AML-193 (cell line): Measurements from ENCODE around the gene SCYGR6.
A peak's percentile ranks its signal among the peaks of the same experiment; 100 is the strongest.
"Not testable (repeated sequence)": the region's sequence is repeated elsewhere in the genome, so short reads cannot be mapped to it uniquely, and the experiment has no call there.

ENCODE experiments used
- DNase-seq, 2 experiments: peaks; one replicate each; lab custom pipeline; 2025; lab: John Stamatoyannopoulos, UW

The SCYGR6 gene, protein sequence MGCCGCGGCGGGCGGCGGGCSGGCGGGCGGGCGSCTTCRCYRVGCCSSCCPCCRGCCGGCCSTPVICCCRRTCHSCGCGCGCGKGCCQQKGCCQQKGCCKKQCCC

DNA sequence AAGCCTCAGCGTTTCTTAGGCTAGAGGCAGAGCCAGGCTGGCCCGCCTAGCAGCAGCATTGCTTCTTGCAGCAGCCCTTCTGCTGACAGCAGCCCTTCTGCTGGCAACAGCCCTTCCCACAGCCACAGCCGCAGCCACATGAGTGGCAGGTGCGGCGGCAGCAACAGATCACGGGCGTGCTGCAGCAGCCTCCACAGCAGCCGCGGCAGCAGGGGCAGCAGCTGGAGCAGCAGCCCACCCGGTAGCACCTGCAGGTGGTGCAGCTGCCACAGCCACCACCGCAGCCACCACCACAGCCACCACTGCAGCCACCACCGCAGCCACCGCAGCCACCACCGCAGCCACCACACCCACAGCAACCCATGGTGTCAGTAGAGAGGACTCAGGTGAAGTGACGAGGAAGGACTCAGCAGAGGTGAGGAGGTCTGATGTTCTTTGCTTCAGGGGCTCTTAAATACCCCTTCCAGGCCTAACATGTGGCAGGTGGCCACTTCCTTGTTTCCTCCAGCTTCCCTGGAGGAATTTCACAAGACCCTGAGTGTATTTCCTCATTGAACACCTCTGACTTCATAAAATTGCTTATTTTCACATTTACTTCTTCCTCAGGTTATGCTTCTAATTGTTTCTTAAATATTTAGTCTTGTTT, at the start of gene SCYGR6:
Gene SCYGR6 (minus strand): TSS at position 364 of the 646 bp plus-strand sequence. CDS start 0 bp downstream, at position 364.
- DNase-seq = no peak

DNA sequence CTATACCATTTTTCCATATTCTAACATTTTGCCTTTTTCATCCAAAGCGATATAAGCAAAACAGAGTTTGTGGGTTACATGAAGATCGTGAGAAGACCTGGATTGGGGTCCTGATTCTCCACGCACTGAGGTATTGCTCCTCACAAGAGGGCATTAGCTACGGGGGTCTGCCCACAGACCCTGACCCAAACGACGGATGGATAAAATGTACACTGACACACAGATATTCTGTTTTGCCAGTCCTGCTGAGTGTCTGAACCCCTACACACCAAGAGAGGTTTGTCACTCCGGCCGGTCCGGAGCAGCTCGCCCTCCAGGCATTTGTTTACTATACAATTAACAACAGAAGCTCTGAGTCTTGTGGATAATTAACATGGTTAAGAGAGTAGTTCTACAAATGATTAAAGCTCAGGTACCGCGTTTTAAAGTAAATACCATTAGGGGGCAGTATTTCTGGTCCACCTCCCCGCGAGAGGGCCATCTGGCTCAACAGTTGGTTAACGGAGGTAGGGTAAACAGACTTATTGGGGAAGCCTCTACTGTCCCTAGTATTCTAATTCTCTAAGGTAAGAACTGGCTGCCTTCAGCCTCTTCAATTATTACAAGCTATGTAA, 49.6 kb upstream of the SCYGR6 start:
- no peak for DNase-seq

DNA sequence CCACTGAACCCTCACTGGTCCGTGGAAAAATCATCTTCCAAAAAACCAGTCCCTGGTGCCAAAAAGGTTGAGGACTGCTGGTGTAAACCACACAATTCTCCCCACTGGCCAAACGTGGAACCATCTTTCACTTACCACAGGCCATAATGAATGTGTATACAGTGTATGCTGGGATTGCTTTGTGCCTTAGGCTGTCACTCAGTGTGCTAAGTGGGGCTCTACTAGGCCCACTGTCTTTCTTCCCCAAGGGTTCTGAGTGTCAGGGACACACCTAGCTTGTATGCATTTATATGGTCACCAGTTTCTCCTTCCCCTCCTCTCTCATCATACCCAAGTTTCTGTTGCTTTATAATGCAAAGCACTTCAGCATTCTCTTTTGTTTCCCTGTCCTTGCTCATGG, 48.4 kb upstream of the SCYGR6 start:
- no peak for DNase-seq

DNA sequence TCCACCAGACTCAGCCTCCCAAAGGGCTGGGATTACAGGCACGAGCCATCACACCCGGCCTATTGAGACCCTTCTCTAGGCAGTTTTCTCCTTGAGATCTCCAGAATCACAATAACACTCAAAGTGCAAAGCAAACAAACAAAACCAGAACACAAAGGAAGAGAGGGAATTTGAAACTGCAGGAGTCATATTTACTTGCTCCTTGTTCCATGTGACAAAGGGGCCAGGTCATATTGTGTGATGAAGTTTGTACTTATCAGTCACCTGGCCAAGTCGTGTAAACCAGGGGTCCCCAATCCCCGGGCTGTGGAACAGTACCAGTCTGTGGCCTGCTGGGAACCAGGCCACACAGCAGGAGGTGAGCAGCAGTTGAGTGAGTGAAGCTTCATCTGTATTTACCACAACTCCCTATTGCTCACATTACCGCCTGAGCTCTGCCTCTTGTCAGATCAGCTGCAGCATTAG, 47.7 kb upstream of the SCYGR6 start:
- DNase-seq = no peak

DNA sequence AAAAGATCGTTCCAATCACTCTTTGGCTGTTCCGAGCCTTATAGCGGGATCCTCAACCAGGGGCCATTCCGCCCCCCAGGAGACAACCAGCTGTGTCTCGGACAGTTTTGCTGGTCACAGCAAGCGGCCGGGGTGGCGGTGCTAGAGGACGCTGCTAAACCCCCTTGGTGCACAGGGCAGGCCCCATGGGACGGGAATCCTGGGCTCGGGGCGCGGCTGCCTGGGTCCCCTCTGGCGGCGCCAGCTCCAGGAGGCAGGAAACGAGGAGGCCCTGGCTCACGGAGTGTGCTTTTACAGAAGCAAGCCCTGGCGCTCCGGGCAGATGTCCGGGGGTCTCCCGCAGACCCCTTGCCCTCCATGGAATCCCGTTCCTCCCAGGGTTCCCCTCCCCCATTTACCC, 43.3 kb upstream of the SCYGR6 start:
- no peak for DNase-seq

DNA sequence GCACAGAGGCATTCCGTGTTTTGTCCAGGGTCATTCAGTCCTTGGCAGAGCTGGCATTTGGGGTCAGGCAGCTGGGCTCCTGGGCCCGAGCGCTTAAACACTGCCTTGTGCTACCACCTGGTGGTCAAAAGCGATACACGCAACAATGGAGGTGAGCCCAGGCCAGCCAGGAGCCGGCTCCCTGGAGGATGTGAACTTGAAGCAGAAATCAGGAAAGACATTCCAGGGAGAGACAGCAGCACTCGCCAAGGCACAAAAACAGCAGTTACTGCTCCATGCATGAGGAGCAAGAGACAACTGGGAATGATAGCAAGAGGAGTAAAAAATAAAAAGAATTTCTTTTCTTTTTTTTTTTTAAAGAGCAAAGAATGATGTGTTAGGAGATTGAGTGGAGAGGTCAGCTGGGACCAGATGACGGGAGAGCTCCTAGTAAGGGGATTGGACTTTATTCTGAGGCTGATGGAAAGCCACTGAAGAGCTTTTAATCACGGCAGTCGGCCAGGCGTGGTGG, 41.9 kb upstream of the SCYGR6 start:
- DNase-seq = peak; percentile 38 to 52

DNA sequence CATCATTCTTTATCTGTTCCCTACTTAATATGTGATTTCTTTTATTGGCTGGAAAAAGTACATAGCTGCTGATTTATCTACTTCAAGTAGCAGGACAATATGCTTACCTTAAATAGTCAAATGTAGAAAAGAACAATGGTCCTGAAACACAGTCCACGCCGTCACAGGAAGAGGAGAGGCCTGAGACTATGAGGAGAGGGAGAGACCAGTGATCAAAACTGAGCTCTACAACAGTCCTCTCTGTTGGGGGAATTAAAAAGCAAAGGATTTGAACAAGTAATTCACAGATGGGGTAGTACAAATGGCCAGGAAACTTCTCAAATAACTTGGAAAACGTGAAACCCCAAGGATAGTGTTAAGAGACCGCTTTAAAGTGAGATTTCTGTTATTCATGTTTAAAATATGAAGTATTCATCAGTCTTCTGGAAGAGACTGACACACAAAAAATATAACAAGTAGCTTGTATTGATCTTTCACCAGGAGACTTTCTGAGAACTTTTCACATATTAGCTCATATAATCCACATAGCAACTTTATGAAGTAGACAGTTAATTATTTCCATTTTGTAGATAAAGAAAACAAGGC, 41.3 kb upstream of the SCYGR6 start:
- DNase-seq = no peak

DNA sequence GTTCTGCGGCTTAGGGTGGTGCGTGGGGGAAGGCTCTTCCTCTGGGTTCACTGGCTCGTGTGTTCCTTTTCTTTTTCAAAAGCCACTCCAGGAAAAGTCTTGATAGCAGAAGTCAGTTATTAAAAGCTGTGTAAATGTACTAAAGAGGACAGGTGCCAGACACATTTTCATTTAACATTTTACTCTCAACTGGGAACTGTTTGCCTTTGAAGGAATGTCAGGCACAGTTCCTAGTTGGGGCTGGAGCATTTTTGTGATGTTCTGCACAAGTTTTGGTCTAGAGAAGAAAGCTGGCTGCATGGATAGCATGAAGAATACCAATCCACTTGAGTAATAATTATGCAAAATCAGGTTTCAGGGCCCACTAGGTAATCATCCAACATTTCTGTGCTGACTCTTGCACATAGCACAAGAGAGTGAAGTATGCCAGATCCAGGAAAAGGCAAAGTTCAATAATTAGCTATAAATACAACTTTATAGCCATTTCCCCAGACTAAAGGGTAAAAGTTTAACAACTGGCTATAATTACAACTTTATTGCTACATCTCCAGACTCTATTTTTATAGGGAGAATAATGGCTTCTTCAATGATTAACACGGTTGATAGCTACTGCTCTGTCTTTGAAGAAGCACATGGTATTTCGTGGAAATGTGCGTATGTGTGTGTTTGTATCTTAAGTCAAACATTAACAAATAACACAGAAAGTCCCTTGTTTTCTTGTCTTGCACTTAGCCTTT, 37.4 kb upstream of the SCYGR6 start:
- no peak for DNase-seq

DNA sequence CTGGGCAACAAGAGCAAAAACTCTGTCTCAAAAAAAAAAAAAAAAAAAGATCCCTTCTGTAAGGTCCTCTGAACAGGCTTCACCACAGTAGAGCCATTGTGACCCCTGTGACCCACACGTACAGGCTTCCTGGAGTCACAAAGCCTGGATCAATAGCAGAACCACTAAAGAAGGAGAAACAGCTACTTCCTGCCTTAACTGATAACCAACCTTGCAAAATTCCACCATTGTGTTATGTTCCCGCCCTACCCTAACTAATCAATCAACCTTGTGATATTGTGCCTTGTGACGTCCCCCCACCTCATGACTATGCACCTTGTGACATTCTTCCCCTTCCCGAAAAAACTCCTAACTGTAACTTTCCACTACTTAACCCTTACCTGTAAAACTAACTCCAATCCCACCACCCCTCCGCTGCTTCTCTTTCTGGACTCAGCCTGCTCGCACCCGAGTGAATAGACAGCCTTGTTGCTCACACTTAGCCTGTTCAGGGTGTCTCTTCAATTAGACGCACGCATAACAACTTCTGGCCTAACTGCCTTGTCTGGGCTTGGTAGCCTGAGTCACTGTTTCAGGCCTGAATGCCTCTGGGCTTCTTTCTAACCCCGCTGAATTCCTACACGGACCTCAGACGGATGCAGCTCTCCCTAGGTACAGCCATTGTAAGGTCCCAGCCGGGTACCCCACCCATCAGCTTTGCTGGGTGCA, 35.0 kb upstream of the SCYGR6 start:
- DNase-seq = no peak

DNA sequence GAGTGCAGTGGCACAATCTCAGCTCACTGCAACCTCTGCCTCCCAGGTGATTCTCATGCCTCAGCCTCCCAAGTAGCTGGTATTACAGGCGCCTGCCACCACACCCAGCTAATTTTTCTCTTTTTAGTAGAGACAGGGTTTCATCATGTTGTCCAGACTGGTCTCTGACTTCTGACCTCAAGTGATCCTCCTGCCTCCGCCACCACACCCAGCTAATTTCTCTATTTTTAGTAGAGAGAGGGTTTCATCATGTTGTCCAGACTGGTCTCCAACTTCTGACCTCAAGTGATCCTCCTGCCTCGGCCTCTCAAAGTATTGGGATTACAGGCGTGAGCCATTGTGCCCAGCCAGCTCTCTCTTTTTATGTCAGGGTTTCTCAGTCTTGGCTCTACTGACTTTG, 31.7 kb upstream of the SCYGR6 start:
- DNase-seq = not testable (repeated sequence)

DNA sequence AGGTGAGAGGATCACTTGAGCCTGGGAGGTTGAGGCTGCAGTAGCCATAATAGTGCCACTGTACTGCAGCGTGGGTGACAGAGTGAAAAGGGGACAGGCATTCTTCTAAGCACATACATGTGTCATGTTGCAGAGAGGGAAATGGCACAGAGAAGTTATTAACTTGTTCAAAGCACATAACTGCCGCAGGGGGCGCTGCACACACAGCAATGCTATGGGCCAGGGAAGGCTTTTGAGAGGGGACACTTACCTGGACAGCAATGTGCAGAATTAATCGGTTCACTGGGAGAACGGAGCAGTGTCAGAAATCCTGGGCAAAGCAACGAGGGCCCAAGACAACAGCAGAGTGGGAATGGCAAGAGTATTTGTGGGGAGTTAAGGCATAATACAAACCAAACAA, 23.5 kb upstream of the SCYGR6 start:
- DNase-seq = no peak

DNA sequence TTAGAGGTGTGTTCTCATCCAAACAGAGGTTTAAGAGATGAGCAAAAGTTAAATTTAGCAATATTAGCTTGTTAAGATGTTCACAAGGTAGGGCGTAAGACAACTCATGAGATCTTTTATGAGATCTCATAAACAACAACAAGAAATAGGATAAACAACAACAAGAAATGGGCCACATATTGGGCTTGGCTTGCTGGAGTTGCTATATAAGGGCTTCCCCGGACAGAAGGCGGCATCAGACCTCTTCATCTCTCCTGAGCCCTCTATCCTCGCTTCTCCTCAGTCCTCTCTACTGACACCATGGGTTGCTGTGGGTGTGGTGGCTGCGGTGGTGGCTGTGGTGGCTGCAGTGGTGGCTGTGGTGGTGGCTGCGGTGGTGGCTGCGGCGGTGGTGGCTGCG, 21.0 kb upstream of the SCYGR6 start, which contains the start of gene SCYGR8:
Gene SCYGR8 (plus strand): TSS at position 301 of the 400 bp plus-strand sequence. CDS start 0 bp downstream, at position 301.
- DNase-seq = no peak

DNA sequence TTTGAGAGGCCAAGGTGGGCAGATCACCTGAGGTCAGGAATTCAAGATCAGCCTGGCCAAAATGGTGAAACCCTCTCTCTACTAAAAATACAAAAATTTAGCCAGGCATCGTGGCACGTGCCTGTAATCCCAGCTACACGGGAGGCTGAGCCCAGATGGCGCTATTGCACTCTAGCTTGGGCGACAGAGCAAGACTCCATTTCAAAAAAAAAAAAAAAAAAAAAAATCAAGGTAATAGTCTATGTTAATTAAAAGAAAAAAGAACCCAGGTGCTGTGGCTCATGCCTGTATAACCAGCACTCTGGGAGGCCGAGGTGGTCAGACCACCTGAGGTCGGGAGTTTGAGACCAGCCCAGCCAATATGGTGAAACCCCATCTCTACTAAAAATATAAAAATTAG, 16.1 kb upstream of the SCYGR6 start:
- not testable (repeated sequence) for DNase-seq

DNA sequence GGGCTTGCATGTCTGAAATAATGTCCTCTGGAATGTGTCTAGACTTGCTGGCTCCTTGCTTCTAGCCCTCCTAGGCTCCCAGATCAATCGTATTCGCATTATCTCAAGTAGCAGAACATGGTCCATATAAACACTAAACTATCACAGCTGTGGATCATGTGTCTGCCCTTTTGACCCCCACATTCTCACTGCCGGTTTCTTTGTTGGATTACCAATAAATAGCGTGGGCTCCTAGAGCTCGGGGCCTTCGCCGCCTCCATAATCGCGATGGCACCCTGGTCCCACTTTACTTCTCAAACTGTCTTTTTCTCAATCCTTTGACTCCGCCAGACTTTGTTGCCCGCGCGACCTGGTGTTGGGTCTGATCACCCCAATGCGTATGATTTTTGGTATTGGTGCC, 14.8 kb upstream of the SCYGR6 start:
- DNase-seq = no peak

DNA sequence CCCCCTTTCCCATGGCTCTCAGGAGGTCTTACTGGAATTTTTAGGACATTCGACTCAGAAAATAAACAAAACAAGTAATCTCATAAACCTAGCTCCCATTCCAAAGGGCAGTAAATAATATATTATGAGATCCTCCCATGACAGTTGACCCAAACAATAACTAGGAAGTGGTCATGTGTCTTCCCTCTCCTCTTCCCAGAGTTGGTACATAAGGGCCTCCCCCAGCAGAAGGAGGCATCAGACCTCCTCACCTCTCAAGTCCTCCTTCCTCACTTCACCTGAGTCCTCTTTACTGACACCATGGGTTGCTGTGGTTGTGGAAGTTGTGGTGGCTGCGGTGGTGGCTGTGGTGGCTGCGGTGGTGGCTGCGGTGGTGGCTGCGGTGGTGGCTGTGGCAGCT, 3.5 kb upstream of the SCYGR6 start, which contains the start of gene SCYGR7:
Gene SCYGR7 (plus strand): TSS at position 301 of the 400 bp plus-strand sequence. CDS start 0 bp downstream, at position 301.
- no peak for DNase-seq

DNA sequence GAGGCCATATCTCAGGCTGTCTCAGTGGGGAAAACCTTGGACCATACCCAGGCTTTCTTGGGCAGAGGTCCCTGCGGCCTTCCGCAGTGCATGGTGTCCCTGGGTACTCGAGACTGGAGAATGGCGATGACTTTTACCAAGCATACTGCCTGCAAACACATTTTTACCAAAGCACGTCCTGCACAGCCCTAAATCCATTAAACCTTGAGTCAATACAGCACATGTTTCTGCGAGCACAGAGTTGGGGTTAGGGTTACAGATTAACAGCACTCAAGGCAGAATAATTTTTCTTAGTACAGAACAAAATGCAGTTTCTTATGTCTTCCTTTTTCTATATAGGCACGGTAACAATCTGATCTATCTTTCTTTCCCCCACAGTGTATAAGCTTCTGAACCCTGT, 1.7 kb downstream of the SCYGR6 start:
- DNase-seq = not testable (repeated sequence)

DNA sequence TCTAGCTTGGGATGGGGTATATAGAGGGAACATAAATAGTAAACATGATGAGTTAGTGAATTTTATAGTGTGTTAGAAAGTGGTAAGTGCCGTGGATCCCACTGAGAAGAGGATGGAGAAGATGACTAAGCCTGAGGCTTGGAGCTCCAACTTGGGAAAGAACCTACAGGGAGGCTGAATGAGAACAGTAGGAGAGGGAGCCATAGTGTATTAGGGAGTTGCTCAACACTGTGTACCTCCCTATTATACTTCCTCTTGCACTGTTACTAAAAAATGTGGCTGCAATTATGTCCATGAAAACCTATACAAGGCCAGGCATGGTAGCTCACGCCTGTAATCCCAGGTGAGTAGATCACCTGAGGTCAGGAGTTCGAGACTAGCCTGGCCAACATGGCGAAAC, 3.9 kb downstream of the SCYGR6 start:
- DNase-seq = no peak

DNA sequence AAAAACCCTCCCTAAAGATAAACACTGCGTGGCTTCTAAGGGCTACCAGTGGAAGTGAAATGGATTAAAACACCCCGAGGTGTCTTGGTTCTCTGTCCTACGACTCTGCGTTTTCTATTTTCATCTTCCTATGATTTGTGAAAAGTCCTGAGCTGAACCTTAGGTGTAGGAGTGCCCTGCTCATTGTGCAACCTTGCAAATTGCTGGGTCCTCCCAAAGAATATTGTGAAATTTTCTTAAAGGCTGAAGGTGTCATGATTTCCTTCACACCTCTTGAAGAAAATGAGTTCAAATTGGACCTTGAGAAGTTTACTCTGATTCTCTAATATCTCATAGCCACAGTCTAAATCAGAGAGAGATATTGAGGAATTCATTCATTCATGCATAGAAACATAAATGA, 4.9 kb downstream of the SCYGR6 start:
- no peak for DNase-seq

DNA sequence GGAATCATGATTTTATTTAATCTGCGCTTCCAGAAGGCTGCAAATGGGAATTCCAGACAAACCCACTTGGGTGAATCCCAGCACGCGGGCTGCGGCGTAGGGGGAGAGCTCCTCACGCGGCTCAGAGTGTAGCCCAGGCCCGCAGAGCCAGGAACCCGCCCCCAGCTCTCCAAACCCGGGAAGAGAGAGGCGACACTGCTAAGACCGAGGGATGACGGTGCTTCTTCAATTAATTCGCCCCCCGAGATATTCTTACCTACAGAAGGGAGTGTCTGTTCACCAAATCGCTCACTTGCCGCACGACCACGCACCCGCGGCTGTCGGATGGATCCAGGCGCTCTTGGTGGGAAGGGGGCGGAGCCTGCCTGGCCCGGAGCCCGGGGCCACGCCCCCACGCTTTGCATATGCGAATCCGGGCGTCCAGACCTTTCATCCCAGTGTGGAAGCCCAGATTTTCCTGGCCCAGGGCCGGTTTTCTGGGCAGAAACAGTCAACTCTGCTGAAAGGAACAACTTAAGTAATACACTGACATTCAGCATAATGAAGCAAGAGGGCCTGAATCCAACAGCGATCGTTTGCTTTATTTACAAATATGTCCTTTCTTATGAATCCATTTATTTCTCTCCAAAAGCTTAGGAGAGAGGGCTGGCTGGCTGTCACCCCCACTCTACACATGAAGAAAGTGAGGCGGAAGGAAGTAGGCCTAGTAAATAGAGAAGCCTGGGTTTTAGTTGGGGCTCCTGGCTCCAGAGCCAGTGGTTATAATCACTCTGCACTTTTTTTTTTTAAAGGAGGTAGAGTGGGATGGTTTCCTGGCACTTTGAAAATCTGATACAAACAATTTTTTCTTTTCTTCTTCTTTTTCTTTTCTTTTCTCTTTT, 6.6 kb downstream of the SCYGR6 start, which contains the start of gene SLC19A3:
Gene SLC19A3 (minus strand): TSS at position 342 of the 881 bp plus-strand sequence. CDS start 15,710 bp downstream, outside the sequence.
- no peak for DNase-seq

DNA sequence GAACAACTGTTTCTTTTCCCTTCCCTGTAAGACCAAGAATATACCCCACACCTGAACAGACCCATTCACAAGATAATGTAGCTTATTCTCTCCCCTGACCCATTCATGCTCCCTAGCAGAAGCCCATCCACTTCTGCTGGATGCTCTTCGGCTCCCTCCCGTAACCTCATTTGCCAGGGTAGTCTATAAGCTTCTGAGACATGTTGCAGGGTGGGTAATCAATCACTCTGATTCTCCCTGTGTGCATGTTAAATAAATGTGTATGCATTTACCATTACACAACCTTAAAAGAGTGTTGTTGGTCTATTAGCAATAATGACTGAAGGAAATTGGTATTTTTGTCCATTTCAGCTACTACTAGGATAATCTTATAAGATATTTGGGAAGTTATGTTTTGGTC, 8.1 kb downstream of the SCYGR6 start:
- DNase-seq = no peak
